Kasumi-1 (cell line): ENCODE data around the gene HTR2B.
"Not testable (repeated sequence)": the region's sequence is repeated elsewhere in the genome, so short reads cannot be mapped to it uniquely, and the experiment has no call there.

Source experiments
- DNase-seq, 2 experiments: peaks; one replicate each; lab custom pipeline; 2025; lab: John Stamatoyannopoulos, UW

Gene HTR2B

GRCh38 chr2:231133365-231134099 is 8.7 kb upstream of the HTR2B start:
- no peak for DNase-seq

GRCh38 chr2:231132129-231132528 is 7.3 kb upstream of the HTR2B start:
- DNase-seq, result no peak

GRCh38 chr2:231130336-231131056 is 5.7 kb upstream of the HTR2B start:
- DNase-seq, result no peak

- no peak for DNase-seq
Measured at GRCh38 chr2:231129216-231129615, 4.4 kb upstream of the HTR2B start.

- DNase-seq, result no peak
Measured at GRCh38 chr2:231128541-231128940, 3.7 kb upstream of the HTR2B start.

- no peak for DNase-seq
Measured at GRCh38 chr2:231127936-231128335, 3.1 kb upstream of the HTR2B start.

GRCh38 chr2:231127480-231127879 is 2.6 kb upstream of the HTR2B start:
- no peak for DNase-seq

- DNase-seq, result no peak
Measured at GRCh38 chr2:231126123-231126522, 1.3 kb upstream of the HTR2B start.

GRCh38 chr2:231123362-231123898 is 1.4 kb downstream of the HTR2B start:
- DNase-seq, result no peak

GRCh38 chr2:231118614-231118942 is 6.3 kb downstream of the HTR2B start:
- no peak for DNase-seq

GRCh38 chr2:231117922-231118613 is 6.8 kb downstream of the HTR2B start:
- DNase-seq, result no peak

GRCh38 chr2:231117148-231117547 is 7.7 kb downstream of the HTR2B start:
- DNase-seq, result no peak

GRCh38 chr2:231115651-231116050 is 9.2 kb downstream of the HTR2B start:
- no peak for DNase-seq

GRCh38 chr2:231113489-231113888 is 11.4 kb downstream of the HTR2B start:
- no peak for DNase-seq

- no peak for DNase-seq
Measured at GRCh38 chr2:231111987-231112386, 12.9 kb downstream of the HTR2B start.

GRCh38 chr2:231110551-231110950 is 14.3 kb downstream of the HTR2B start:
- DNase-seq, result peak in 1 of 2 experiments; percentile 1

GRCh38 chr2:231104115-231104713 is 20.6 kb downstream of the HTR2B start:
- peak; percentile 51 to 52 for DNase-seq

- DNase-seq, result no peak
Measured at GRCh38 chr2:231102772-231103171, 22.1 kb downstream of the HTR2B start.

GRCh38 chr2:231100990-231101389 is 23.9 kb downstream of the HTR2B start:
- no peak for DNase-seq

- DNase-seq, result not testable (repeated sequence)
Measured at GRCh38 chr2:231100321-231100720, 24.5 kb downstream of the HTR2B start.

- DNase-seq, result no peak
Measured at GRCh38 chr2:231099918-231100317, 24.9 kb downstream of the HTR2B start.

- DNase-seq, result no peak
Measured at GRCh38 chr2:231094736-231095346, 30.0 kb downstream of the HTR2B start.
